Nephron (organoid): Measurements from ENCODE around the gene PPM1F.
"Not testable (repeated sequence)": the region's sequence is repeated elsewhere in the genome, so short reads cannot be mapped to it uniquely, and the experiment has no call there.

Experiments
- H3K27ac Mint-ChIP-seq, 3 experiments: 2 replicates each; pipeline ENCODE4 v1.8.0; 2020; ENCODE audit warnings: mixed read lengths in 3 of 3, mild to moderate bottlenecking in 2 of 3, moderate library complexity in 1 of 3
- H3K27me3 Mint-ChIP-seq: 2 replicates; pipeline ENCODE4 v1.8.0; 2021; ENCODE audit warnings: low read depth, mild to moderate bottlenecking, moderate library complexity, mixed read lengths
- H3K36me3 Mint-ChIP-seq: 2 replicates; pipeline ENCODE4 v1.8.0; 2020; ENCODE audit warnings: low read depth, mixed read lengths
- H3K4me1 Mint-ChIP-seq: 2 replicates; pipeline ENCODE4 v1.8.0; 2020; ENCODE audit warnings: mixed read lengths
- H3K4me3 Mint-ChIP-seq, 3 experiments: 2 replicates each; pipeline ENCODE4 v1.8.0; 2020; ENCODE audit warnings: mild to moderate bottlenecking in 3 of 3, mixed read lengths in 3 of 3, moderate library complexity in 2 of 3
- H3K9me3 Mint-ChIP-seq: 2 replicates; pipeline ENCODE4 v1.8.0; 2020; ENCODE audit warnings: mixed read lengths
- CTCF ChIP-seq, 3 experiments: fragments of 200-600 bp; sonication (generic); IDR thresholded peaks; one replicate each; pipeline ENCODE4 v1.5.0; 2021; ENCODE audit warnings: antibody characterized with exemption in 3 of 3; ENCODE audit not compliant: unreplicated experiment in 3 of 3

Gene PPM1F

DNA sequence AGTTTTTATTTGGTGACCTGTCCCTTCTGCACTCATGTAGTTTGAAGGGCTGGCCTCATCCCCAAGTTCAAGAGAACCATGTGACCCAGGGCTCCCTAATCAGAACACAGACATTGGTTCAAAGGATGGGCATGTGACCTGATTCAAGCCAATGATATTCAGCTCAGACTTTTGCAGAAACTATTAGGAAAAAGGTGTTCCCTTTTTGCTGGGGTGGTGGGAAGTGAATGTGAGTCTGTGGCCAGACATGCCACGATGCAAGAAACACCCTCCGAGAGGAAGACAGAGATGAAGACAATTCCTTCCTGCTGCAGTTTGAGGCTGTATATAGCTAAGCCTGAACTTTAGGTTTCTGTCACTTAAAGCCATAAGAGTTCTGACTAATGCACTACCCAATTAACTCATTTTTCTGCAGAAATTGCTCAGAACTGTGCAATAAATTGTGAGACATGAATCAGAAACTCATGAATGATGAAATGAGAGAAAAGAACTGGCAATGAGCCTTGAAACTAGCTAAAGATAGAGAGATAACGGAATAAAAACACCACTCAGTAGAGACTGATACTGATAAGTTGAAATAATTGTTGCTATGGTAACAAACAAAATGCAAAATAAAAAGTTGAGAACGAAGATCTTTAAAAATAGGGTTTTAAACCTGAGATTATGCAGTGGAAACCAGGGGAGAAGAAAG lies 76.0 kb downstream of the PPM1F start:
- Mint-ChIP-seq H3K4me1 (no peaks in the 10 kb centered on the region), H3K27me3 (no peaks in the 10 kb centered on the region), H3K36me3 (no peaks in the 10 kb centered on the region), H3K9me3 (no peaks in the 10 kb centered on the region), H3K27ac (no peak overlapping the region), H3K4me3 (no peak overlapping the region)
- TF ChIP-seq CTCF (IDR thresholded peaks at IDR 0.05; ENCODE audit: unreplicated experiment in 3 of 3), result no peak

- H3K27ac Mint-ChIP-seq, H3K4me3 Mint-ChIP-seq, H3K27me3 Mint-ChIP-seq, H3K36me3 Mint-ChIP-seq, H3K9me3 Mint-ChIP-seq, H3K4me1 Mint-ChIP-seq: not testable (repeated sequence)
Observed at GRCh38 chr22:21874953-21875352, 77.7 kb downstream of the PPM1F start.

- Mint-ChIP-seq H3K4me3 (no peak overlapping the region), H3K36me3 (no peaks in the 10 kb centered on the region), H3K27me3 (no peaks in the 10 kb centered on the region), H3K4me1 (no peaks in the 10 kb centered on the region), H3K27ac (no peak overlapping the region), H3K9me3 (no peaks in the 10 kb centered on the region)
- TF ChIP-seq CTCF (IDR thresholded peaks at IDR 0.05; ENCODE audit: unreplicated experiment in 3 of 3), result no peak
Observed at GRCh38 chr22:21873619-21874018, 79.0 kb downstream of the PPM1F start.

- H3K27ac Mint-ChIP-seq, H3K9me3 Mint-ChIP-seq, H3K36me3 Mint-ChIP-seq, H3K4me1 Mint-ChIP-seq, H3K4me3 Mint-ChIP-seq, H3K27me3 Mint-ChIP-seq: not testable (repeated sequence)
Observed at GRCh38 chr22:21872741-21873140, 79.9 kb downstream of the PPM1F start.
